Sciatic nerve (tissue), 2 donors: ENCODE measurements around the gene MGARP. TPM values are rescaled to one million over a fixed set of nuclear protein-coding genes. Genes with fewer than 3 reads are reported as not detected.
"Not testable (repeated sequence)": the region's sequence is repeated elsewhere in the genome, so short reads cannot be mapped to it uniquely, and the experiment has no call there.

Experiments
- ATAC-seq: fragments of 200-7000 bp; cut with Tn5 transposase; one replicate; pipeline ENCODE4 v1.9.1; 2020; ENCODE audit warnings: mild to moderate bottlenecking, moderate library complexity
- DNase-seq: peaks from one replicate; pipeline ENCODE4 v3.0.0-alpha.2; 2020; ENCODE audit warnings: low spot score
- intact Hi-C: fragments of 100-400 bp; cut with DNase I; formaldehyde crosslinking; loops from one replicate; pipeline ENCODE4 v1.14.2; 2022
- total RNA-seq: library from RNA; stranded (reverse); fragmentation: NEBNext Ultra II Directional; extraction: Animal tissue kit (Norgen Biotek cat#: 25700); gene quantifications from one replicate; pipeline ENCODE4 v1.2.1, GENCODE V29; 2021
- donor health status: DM: no; HTN: no; CAD: no.
- donor health status: DM: no; HTN: no; CAD: no.

MGARP gene
- total RNA-seq = 1.4 TPM

DNA sequence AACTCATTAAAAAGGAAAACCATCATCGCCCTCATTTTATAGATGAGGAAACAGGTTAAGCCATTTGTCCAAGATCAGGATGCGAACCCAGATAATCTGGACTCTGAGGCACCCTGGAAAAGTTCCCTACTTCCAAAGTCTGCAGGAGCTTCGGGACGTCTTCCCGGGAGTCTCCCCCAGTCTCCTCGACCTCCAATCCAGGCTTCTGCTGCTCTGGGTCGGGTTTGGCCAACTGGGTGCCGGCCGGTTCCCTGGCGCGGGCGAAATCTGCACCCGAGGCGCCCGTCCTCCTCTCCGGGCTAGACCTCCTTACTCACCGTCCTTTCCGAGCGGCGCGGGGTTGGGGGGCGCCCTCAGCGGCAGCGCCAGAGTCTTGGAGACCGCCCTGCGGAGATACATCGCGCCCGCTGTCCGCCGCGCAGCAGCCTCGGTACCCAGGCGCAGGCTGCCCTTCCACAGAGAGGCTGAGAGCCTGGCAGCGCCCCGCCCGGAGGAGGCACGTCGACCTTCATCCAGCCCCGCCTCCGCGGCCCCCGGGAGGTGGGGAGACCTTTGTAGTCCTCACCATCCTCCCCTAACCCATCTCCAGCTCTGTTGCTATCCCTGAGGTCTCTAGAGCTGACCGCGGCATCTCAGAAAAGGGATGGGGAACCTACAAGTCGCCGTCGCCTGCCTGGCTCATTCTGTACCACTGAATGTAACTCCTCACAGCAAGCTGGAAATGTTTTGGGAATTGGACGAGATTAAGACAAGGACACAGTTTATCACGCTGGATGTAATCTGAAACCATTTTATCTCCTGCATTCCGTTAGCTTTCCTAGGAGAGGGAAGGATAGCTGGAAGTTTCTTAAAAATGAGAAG, at the start of gene MGARP:
TSS of gene MGARP (minus strand) at position 466 of the 861 bp plus-strand sequence. CDS start at position 399, 67 bp downstream.
- DNase-seq = no peak
- intact Hi-C loops = no loop called here
- peak; percentile 76 for ATAC-seq

DNA sequence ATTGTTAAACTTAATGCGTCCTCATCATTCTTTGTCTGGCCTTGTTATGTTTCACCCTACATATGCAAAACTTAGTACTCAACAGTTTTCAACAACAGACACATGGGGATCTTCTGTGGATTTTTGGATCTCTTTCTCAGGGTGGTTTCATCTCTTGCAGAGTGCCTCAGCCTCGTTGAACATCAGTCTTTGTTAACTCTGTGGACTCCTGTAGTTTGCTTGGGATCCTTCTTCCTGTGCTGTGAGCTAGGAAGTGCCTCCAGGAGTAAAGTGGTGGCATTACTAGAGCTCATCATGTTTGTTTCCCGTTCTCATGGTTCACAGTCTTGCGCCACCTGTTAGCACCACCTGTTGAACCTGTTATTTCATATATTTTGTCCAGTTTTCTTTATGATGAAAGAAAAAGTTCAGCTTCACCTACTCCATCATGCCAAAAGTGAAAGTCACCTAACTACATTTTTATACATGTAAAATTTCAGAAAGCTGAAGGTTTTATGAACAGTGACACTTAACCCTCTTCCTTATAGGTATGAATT, 49.7 kb upstream of the MGARP start:
- intact Hi-C loops = no loop called here
- ATAC-seq (no peak), DNase-seq (no peak)

DNA sequence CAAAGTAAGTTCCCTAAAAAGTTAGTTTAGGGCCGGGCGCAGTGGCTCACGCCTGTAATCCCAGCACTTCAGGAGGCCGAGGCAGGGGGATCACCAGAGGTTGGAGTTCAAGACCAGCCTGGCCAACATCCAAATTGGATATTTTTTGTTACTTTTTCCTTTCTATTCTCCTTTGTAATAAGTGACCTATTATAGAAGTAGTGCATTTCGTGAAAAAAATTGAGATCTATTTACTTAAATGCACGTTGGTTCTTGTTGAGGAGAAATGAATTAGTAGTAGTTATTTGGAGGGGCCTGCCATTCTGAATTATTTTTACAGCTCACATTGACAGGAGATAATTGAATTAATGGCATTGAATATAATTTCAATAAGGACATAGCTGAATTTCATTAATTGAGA, 44.6 kb upstream of the MGARP start:
- ATAC-seq = no peak
- intact Hi-C loops = no loop called here
- DNase-seq = no peak

DNA sequence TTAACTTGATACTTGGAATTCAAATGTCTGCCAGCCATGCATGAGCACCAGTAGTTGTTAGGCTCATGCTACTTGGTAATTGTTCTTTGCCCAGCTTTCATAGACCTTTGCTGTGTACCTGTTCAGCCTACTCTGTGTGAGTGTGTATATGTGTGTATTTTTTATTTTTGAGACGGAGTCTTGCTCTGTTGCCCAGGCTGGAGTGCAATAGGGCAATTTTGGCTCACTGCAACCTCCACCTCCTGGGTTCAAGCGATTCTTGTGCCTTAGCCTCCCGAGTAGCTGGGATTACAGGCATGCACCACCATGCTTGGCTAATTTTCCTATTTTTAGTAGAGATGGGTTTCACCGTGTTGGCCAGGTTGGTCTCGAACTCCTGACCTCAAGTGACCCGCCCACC, 42.5 kb upstream of the MGARP start:
- intact Hi-C loops, DNase-seq, ATAC-seq: not testable (repeated sequence)

DNA sequence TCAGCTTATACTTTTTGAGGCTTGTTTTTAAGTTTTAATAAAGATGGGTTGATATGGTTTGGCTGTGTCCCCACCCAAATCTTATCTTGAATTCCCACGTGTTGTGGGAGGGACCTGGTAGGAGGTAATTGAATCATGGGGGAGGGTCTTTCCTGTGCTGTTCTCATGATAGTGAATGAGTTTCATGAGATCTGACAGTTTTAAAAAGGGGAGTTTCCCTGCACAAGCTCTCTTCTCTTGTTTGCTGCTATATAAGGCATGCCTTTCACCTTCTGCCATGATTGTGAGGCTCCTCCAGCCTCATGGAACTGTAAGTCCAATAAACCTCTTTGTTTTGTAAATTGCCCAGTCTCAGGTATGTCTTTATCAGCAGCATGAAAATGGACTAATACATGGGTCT, 42.0 kb upstream of the MGARP start:
- intact Hi-C loops, DNase-seq, ATAC-seq: not testable (repeated sequence)

DNA sequence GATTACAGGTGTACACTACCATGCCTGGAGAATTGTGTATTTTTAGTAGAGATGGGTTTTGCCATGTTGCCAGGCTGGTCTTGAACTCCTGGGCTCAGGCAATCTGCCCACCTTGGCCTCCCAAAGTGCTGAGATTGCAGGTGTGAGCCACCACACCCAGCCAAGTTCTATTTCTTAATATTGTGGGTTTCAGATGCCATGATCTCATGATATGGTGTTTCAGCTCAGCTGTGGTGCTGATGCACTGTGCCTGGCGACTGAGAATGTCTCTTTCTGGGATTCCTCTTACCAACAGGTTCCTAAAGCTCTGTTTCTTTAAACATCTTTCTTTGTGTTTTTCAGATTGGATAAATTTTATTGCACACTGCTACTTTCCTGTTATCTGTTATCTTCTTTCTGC, 39.5 kb upstream of the MGARP start:
- ATAC-seq = no peak
- no peak for DNase-seq
- intact Hi-C loops = no loop called here

DNA sequence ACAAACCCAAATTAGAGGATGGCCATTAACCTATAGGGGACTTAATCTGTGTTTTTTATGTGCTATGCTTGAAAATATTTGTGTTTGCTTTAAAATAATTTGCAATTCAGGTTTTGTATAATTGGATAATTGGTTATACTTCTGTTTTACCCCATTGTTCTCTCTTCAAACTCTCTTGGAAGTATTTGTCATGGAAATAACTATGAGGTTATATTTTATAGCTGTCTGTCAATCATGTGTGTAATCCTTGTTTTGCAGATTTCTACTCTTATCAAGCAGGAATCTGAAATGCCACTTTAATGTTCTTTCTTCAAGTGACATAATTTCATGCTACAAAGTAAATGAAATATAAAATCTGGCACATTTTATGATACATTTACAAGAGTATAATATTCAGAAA, 37.6 kb upstream of the MGARP start:
- DNase-seq (no peak), ATAC-seq (no peak)
- intact Hi-C loops = no loop called here

DNA sequence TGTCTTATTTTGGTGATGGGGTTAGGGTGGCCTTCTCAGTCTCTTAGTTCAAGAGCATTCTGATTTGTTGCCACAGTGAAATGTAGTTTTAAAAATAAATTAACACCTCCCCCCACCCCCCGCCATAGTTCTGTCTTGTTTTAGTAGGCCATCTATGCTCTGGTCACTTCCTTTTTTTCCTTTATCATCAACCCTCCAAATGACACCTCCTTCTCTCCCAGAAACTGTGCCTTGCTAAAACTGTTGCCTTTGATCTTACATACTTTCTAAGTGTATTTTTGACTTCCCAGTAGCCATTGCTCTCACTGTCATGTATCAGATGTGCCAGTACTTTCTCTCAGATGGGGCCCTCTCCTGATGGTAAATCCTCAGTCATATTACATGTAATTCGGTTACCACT, 36.7 kb upstream of the MGARP start:
- intact Hi-C loops = no loop called here
- no peak for ATAC-seq
- DNase-seq = no peak

DNA sequence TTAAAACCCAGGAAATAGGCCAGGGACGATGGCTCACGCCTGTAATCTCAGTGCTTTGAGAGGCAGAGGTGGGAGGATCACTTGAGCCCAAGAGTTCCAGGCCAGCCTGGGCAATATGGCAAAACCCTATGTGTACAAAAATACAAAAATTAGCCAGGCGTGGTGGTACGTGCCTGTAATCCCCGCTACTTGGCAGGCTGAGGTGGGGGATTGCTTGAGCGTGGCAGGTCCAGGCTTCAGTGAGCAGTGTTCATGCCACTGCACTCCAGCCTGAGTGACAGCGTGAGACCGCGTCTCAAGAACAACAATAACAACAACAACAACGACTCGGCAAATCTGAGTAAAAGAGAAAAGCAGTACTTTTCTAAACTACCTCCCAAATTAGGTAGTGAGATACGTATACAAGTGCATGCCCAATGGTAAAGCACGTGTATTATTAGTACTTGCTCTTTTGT, 35.2 kb upstream of the MGARP start:
- no peak for DNase-seq
- ATAC-seq = no peak
- intact Hi-C loops = no loop called here

DNA sequence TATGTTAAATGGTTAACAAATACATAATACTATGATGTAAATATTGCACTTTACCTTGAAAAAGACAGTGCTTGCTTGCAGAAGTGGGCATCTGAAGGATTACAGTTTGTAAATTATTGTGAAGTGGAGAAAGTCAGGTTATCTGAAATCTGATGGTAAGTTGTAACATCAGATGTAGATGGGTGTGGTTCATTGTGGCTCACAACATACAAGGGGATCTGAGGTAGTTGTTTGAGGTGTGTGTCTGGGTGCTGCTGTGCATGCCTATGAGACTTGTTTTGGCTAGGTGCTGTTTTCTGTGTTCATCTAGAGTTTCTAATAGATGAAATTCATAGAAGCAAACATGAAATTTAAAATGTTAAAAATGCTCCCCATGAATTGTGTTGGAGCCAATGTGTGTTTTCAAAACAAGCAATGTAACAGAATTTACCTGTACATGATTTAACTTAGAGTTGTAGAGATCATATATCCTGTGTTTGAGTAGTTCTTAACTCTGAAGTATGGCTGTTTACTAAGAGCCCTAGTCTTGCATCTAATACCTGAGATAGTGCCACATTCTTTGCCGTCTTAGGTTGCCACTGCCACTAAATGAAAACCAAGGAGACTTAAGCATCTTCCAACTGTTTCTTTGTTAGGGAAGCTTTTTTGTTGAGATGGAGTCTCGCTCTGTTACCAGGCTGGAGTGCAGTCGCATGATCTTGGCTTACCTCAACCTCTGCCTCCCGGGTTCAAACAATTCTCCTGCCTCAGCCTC, 34.2 kb upstream of the MGARP start:
- ATAC-seq (no peak), DNase-seq (no peak)
- intact Hi-C loops = no loop called here

DNA sequence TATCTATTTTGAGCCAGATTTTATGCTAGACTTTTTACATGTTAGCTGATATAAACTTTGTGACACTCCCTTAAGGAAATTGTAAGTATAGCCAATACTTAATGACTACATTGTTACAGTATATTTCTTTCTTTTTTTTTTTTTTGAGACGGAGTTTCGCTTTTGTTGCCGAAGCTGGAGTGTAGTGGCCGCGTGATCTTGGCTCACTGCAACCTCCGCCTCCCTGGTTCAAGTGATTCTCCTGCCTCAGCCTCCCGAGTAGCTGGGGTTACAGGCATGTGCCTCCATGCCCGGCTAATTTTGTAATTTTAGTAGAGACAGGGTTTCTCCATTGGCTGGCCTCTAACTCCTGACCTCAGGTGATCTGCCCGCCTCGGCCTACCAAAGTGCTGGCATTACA, 33.4 kb upstream of the MGARP start:
- ATAC-seq, intact Hi-C loops, DNase-seq: not testable (repeated sequence)

DNA sequence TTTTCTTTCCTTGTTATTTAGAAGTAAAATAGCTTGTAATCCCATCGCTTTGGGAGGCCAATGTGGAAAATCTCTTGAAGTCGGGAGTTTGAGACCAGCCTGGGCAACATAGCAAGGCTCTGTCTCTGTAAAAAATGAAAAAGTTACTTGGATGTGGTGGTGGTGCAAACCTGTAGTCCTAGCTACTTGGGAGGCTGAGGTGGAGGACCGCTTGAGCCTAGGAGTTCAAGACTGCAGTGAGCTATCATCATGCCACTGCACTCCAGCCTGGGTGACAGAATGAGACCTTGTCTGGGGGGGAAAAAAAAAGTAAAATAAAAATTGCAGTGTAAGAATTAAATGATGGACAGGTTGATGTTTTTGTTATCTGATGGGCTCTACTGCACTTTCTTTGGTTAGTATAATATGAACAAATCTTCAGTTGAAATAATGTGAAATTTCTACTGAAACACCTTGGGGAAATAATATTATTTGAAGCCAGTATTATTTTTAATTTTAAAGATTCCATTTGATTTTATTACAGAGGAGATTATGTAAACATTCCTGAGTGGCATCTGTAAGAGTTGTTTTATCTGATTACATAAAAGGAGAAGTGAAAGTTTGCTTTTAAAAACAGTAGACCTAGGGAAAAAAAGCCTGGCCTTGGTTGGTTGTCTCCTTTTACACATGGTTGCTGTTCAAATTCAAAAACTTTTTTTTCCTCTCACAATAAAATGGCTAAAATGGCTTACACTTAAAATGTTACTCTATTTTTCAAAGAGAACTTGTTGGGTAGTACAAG, 32.7 kb upstream of the MGARP start:
- no peak for ATAC-seq
- DNase-seq = no peak
- intact Hi-C loops = no loop called here

DNA sequence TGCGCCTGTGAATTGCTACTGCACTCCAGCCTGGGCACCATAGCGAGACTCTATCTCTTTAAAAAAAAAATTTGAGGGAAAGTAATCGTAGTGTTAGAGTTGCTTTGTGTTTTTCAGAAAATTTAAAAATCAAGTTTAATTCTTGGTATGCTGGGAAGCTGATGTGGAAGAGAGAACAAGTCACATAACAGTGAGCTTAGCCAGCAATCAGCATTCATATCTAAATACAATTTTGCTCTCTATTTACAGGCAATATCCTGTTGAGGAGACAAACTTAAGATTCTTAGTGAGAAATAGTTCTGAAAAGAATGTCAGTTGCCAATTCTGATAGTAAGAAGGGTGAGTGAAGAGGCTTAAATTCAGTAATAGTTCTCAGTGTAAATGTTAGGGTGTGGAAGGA, 31.9 kb upstream of the MGARP start:
- ATAC-seq = no peak
- intact Hi-C loops = no loop called here
- DNase-seq = no peak

DNA sequence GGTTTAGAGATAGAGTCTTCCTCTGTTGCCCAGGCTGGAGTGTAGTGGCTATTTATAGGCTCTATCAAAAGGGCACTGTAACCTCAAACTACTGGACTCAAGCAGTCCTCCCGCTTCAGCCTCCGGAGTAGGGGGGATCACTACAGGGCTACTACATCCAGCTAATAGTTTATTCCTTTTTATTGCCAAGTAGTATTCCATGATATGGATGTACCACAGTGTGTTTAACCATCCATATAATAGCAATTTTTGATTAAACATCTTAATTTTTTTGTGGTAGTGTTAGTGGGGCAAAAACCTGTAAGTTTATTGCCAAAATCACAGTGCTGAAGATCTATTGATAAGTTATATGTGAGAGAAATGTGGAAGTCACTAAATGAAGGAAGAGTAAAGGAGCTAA, 24.9 kb upstream of the MGARP start:
- intact Hi-C loops = no loop called here
- DNase-seq = no peak

DNA sequence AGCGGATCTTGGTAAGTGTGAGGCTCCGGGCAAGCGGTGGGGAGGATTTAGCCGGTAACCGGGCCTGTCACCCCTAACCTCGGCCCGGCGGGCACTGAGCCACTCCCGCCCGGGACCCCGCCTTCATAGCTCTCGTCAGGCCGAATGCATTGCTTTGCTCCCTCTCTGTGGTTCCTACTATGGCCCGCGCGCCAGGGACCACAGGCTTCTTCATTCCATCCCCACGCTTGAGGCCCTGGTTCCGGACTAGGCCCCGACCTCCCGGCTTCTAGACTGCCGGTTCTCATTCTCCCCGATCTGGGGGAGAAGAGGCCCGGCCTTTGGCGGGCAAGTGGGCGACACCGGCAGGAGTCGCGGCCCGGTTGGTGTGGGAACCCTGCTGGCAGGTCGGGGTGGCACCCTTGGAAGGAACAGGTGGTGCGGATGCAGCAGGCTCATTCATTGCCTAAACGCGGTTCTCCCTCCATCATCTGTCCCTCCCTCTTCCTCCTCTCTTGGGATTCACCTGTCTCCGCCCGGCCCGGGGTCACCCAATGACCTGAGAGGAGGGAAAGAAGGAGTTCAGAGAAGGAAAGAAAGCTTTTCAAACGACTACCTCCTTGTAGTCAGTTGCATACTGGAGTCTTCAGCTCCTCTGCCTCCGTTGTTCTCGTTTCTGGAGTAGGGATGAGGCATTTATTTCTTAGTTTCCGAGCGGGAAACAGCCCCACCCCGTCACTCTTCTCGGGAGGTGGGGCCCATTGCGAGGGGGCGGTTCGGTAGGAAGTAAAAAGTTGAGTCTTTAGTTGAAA, 22.0 kb upstream of the MGARP start, which contains the start of gene NDUFC1:
TSS of gene NDUFC1 (minus strand) at position 657 of the 791 bp plus-strand sequence. CDS start 6,679 bp downstream, outside the sequence.
- peak; percentile 56 for ATAC-seq
- DNase-seq = peak; percentile 66
- intact Hi-C loops = no loop called here

More for the DNA sequence above, 24.9 kb upstream of the MGARP start:
- no peak for ATAC-seq

DNA sequence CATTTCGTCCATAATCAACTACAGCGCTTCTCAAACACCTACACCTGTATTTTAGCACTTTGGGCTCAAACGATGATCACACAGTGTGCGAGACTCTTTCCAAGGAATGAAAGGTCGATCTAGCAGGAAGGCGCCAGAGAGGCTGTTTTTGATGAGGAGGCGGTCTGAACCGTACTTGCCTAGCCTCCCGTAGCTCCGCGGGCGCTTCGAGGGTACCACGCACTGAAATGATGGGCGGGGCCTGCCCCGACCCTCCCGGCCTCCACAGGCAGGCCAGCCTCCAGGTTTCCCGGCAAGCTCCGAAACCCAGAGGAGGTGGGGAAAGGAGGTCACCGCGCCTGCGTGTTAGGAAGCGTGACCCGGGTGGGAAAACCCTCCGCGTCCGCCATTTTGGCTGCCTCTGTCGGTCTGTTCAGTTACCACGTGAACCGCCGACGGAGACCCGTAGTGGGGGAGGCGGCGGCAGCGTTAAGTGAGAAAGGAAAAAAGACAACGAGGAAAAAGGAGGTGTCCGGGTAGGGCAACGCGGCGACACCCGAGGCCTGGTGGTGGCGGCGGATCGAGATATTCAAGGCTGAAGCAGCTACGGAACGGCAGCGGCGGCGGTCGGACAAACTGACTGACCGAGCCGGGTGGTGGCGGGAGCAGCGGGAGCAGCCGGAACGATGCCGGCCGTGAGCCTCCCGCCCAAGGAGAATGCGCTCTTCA, 21.2 kb upstream of the MGARP start, which contains the start of gene NAA15:
TSS of gene NAA15 (plus strand) at position 393 of the 708 bp plus-strand sequence. CDS start at position 666, 273 bp downstream.
- intact Hi-C loops = no loop called here
- peak; percentile 98 for DNase-seq
- ATAC-seq = peak; percentile 99

DNA sequence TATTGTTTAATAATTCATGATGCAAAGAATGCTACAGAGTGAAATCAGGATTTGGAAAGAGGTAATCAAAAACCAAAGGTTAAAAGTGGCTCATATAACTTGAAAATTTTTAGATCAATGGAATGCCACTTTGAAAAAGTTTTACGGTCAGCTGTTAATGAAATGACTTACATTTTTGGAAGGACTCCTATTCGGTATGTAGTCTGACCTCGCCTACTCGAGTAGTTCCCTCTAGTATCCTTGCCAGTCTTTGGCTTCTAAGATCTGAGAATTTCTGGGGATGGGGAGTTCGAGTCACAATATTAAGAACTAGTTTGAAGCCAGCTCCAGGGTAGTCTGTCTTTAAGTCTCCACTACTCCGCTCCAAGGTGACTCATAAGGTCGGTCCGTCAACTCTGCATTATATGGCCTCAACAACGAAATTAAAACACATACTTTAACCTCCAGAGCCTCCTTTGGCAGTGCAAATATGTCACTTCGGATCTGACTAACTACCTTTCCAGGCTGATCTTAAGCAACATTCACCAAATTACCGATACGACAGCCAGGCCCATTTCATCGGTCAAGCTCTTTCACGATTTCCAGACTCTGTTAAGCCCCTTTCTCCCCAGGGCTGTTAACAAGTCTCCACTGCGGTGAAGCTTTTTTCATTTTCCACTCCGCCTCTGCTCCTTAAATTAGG, 20.5 kb upstream of the MGARP start:
- DNase-seq (no peak), ATAC-seq (peak; percentile 11)
- intact Hi-C loops = no loop called here
